ENCODE data around the gene MED13L. TPM values are rescaled to one million over a fixed set of nuclear protein-coding genes. Genes with fewer than 3 reads are reported as not detected.
A peak's percentile ranks its signal among the peaks of the same experiment; 100 is the strongest.
"Not testable (repeated sequence)": the region's sequence is repeated elsewhere in the genome, so short reads cannot be mapped to it uniquely, and the experiment has no call there.

Gene MED13L
- total and polyA plus RNA-seq, 9 donors, result 31.0 to 82.7 (median 44.9) TPM

DNA sequence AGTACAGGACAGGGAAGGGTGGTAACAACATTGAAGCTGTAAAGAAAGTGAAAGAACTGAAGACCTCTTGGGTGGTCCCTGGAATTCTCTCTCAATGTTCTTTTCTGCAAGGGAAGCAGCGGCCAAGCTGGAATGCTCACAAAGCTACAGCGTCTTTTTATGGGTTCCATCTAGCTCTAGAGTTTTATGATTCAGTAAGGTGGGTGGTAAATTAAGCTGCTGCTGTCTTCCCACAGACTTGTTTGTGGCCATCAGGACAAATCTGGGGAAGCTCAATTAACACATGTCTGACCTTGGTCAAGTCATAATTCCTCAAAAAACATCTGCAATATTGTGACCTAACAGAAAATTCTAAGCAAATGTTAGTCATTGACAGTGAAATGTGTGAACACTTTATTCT lies 139.1 kb downstream of the MED13L start:
- H3K4me1 ChIP-seq (ENCODE audit: control insufficient read depth, insufficient read depth, low read length), result peaks cover 14% of the 10 kb centered on the region
- 60% methylated on average over 1 of the region's 2 CpGs for WGBS (ENCODE audit: insufficient coverage)
- no peaks in the 10 kb centered on the region for H3K9me3 ChIP-seq (replicated peaks; ENCODE audit: control insufficient read depth, low read depth, low read length)
- H3K27me3 ChIP-seq (ENCODE audit: control insufficient read depth, insufficient read depth, low read length), result no peaks in the 10 kb centered on the region
- no peak overlapping the region for H3K4me3 ChIP-seq (ENCODE audit: low read length)
- no peaks in the 10 kb centered on the region for H3K36me3 ChIP-seq (ENCODE audit: control insufficient read depth, insufficient read depth, low read length)
- peak; percentile 81 for DNase-seq
- no peak overlapping the region for H3K27ac ChIP-seq (ENCODE audit: low read length)

DNA sequence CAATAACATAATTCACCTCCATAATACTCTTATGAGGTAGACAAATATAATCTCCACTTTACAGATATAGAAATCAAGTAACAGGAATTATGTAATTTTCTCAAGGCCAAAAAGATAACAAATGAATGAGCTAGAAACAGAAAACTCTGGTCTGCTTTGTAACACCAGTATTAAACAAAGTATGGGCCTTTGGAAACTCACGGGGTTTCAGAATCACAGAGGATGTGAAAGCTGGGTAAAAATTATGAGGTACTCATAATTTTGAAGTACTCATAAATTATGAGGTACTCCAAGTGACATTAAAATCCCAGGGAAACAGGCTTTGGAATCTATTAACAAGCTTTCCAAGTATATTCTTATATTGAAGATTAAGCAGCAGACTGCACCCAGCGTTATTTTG lies 140.2 kb downstream of the MED13L start:
- Histone ChIP-seq H3K27ac (ENCODE audit: low read length) (no peak overlapping the region), H3K36me3 (ENCODE audit: control insufficient read depth, insufficient read depth, low read length) (no peaks in the 10 kb centered on the region), H3K4me3 (ENCODE audit: low read length) (no peak overlapping the region), H3K4me1 (ENCODE audit: control insufficient read depth, insufficient read depth, low read length) (peaks cover 14% of the 10 kb centered on the region), H3K9me3 (replicated peaks; ENCODE audit: control insufficient read depth, low read depth, low read length) (no peaks in the 10 kb centered on the region), H3K27me3 (ENCODE audit: control insufficient read depth, insufficient read depth, low read length) (no peaks in the 10 kb centered on the region)
- no CpG with 5 or more reads among the region's 2 CpGs for WGBS (ENCODE audit: insufficient coverage)
- DNase-seq, result no peak

DNA sequence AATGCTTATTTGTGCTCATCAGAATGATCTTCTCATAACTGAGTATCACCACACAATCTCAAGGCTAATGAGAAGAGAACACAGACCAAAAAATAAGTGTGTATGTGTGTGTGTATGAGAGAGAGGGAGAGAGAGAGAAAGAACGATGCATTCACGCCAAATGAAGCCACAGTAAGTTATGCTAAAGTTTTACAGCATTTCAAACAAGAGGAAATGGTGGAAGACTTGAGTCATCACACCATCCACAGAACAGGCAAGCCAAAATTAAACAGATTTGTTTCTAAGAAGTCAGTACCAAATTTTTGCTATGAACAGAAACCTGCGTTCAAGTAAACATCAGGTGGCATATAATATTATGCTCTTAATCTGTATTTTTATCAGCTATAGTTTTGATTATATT lies 141.2 kb downstream of the MED13L start:
- no peaks in the 10 kb centered on the region for H3K27me3 ChIP-seq (ENCODE audit: control insufficient read depth, insufficient read depth, low read length)
- H3K36me3 ChIP-seq (ENCODE audit: control insufficient read depth, insufficient read depth, low read length), result no peaks in the 10 kb centered on the region
- WGBS (ENCODE audit: insufficient coverage), result no CpG with 5 or more reads among the region's 3 CpGs
- H3K4me1 ChIP-seq (ENCODE audit: control insufficient read depth, insufficient read depth, low read length), result peaks cover 18% of the 10 kb centered on the region
- H3K4me3 ChIP-seq (ENCODE audit: low read length), result no peak overlapping the region
- DNase-seq, result no peak
- H3K9me3 ChIP-seq (replicated peaks; ENCODE audit: control insufficient read depth, low read depth, low read length), result no peaks in the 10 kb centered on the region
- no peak overlapping the region for H3K27ac ChIP-seq (ENCODE audit: low read length)

DNA sequence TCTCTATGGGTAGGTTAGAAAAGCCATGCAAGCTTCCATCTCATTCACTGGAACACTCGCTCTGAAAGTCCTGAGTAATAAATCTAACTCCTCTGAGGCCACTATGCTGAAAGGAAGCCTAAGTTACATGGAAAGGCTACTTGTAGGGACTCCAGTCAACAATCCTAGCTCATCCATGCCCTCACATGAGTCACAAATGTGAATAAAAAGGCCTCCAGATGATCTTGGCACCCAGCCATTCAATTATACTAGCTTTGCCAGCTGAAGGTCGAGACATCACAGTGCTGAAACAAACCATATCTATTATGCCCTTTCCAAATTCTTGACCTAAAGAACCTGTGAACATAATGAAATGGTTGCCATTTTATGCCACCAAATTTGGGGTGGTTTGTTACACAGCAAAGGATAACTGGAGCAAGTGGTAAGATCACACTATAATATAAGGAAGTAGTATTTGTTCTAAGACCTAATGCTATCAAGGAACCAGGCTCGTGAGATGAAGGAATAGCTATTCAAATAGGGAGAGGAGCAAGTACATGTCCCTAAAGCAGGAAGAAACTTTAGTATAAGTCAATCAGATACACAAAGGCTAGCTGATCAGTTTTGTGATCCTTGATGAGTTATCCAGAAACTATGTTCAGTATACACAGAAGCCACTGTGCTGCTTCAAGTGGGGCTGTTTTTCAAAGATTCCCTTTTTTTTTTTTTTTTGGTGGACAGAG lies 142.1 kb downstream of the MED13L start:
- no peak overlapping the region for H3K27ac ChIP-seq (ENCODE audit: low read length)
- H3K27me3 ChIP-seq (ENCODE audit: control insufficient read depth, insufficient read depth, low read length), result no peaks in the 10 kb centered on the region
- H3K9me3 ChIP-seq (replicated peaks; ENCODE audit: control insufficient read depth, low read depth, low read length), result no peaks in the 10 kb centered on the region
- no peak for DNase-seq
- no peaks in the 10 kb centered on the region for H3K36me3 ChIP-seq (ENCODE audit: control insufficient read depth, insufficient read depth, low read length)
- H3K4me1 ChIP-seq (ENCODE audit: control insufficient read depth, insufficient read depth, low read length), result peaks cover 21% of the 10 kb centered on the region
- WGBS (ENCODE audit: insufficient coverage), result no CpG with 5 or more reads among the region's 3 CpGs
- no peak overlapping the region for H3K4me3 ChIP-seq (ENCODE audit: low read length)

DNA sequence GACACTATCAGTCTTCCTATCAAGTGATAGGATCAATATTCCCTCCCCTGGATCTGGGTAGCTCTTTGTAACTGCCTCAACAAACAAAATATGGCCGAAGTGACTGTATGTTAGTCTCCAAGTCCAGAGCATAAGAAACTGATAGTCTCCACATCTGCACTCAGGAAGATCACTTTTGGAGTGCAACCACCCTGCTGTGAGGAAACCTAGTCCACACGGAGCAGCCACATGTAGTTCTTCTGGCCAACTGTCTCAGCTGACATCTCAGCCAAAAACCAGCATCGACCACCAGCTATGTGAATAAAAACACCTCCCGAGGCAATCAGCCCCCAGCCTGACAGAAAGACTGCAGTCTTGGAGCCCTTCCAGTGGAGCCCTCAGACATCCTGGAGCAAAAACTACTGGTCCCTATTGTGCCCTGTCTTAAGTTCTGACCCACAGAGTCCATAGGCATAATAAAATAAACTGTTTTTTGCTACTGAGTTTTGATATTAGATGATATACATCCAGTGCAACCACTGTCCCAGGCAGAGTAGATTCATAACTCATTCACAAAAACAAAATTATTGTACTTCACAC lies 143.8 kb downstream of the MED13L start:
- H3K27me3 ChIP-seq (ENCODE audit: control insufficient read depth, insufficient read depth, low read length), result no peaks in the 10 kb centered on the region
- DNase-seq, result no peak
- no peaks in the 10 kb centered on the region for H3K9me3 ChIP-seq (replicated peaks; ENCODE audit: control insufficient read depth, low read depth, low read length)
- no peaks in the 10 kb centered on the region for H3K36me3 ChIP-seq (ENCODE audit: control insufficient read depth, insufficient read depth, low read length)
- H3K4me1 ChIP-seq (ENCODE audit: control insufficient read depth, insufficient read depth, low read length), result peaks cover 22% of the 10 kb centered on the region
- WGBS (ENCODE audit: insufficient coverage), result 42% methylated on average over 3 of the region's 4 CpGs
- H3K27ac ChIP-seq (ENCODE audit: low read length), result no peak overlapping the region
- H3K4me3 ChIP-seq (ENCODE audit: low read length), result no peak overlapping the region

DNA sequence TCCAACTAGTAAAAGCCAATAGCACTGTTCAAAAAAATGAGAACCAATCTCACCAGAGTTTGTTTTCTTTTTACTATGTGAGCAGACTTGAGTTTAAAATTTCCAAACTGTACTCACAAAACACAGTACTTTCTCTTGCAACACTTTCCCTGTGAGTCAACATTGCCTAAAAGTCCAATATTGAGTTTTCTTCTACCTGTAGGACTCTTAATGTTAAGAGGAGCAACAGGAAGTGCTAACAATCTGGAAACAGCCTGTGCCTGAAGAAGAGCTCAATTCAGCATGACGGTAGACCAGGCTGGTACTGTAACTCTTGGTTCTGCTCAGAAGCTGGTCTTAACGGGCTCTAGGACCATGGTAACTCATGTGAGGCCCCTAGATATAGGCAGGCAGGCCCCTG lies 144.3 kb downstream of the MED13L start:
- H3K27ac ChIP-seq (ENCODE audit: low read length), result no peak overlapping the region
- no peaks in the 10 kb centered on the region for H3K36me3 ChIP-seq (ENCODE audit: control insufficient read depth, insufficient read depth, low read length)
- no peaks in the 10 kb centered on the region for H3K27me3 ChIP-seq (ENCODE audit: control insufficient read depth, insufficient read depth, low read length)
- H3K4me1 ChIP-seq (ENCODE audit: control insufficient read depth, insufficient read depth, low read length), result peaks cover 19% of the 10 kb centered on the region
- DNase-seq, result no peak
- 85% methylated on average over 2 of the region's 2 CpGs for WGBS (ENCODE audit: insufficient coverage)
- no peaks in the 10 kb centered on the region for H3K9me3 ChIP-seq (replicated peaks; ENCODE audit: control insufficient read depth, low read depth, low read length)
- no peak overlapping the region for H3K4me3 ChIP-seq (ENCODE audit: low read length)

DNA sequence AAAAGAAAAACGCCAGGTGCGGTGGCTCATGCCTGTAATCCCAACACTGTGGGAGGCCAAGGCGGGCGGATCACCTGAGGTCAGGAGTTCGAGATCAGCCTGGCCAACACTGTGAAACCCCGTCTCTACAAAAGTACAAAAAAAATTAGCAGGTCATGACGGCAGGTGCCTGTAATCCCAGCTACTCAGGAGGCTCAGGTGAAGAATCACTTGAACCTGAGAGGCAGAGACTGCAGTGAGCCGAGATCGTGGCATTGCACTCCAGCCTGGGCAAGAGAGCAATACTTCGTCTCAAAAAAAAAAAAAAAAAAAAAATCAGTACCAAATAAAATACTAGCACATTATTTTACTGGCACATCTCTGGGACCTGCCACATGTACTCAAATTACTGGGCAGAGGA lies 145.5 kb downstream of the MED13L start:
- not testable (repeated sequence) for H3K36me3 ChIP-seq (ENCODE audit: control insufficient read depth, insufficient read depth, low read length); DNase-seq; H3K27ac ChIP-seq (ENCODE audit: low read length); H3K9me3 ChIP-seq (replicated peaks; ENCODE audit: control insufficient read depth, low read depth, low read length); H3K27me3 ChIP-seq (ENCODE audit: control insufficient read depth, insufficient read depth, low read length); H3K4me3 ChIP-seq (ENCODE audit: low read length)
- H3K4me1 ChIP-seq (ENCODE audit: control insufficient read depth, insufficient read depth, low read length), result peaks cover 22% of the 10 kb centered on the region
- WGBS (ENCODE audit: insufficient coverage), result 93% methylated on average over 6 of the region's 10 CpGs

DNA sequence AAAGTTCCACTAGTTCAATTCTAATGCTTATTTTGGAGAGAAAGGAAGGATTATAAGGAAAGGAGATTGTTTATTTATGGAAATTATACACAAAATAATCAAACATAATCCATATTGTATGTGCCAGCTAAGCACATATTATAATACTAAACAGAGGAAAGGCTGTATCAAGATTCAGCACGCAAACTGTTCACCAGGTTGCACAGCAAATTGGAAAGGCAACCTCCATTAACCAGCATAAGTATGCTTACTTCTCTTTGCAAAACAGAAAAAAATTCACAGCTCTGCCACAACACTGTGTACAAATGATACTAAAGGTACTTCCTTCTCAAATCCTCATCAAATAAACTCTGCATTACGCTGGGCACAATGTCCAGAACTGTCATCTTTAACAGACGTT lies 146.3 kb downstream of the MED13L start:
- DNase-seq, result no peak
- WGBS (ENCODE audit: insufficient coverage), result no CpG with 5 or more reads among the region's 3 CpGs
- H3K36me3 ChIP-seq (ENCODE audit: control insufficient read depth, insufficient read depth, low read length), result no peaks in the 10 kb centered on the region
- no peak overlapping the region for H3K4me3 ChIP-seq (ENCODE audit: low read length)
- H3K9me3 ChIP-seq (replicated peaks; ENCODE audit: control insufficient read depth, low read depth, low read length), result no peaks in the 10 kb centered on the region
- H3K27me3 ChIP-seq (ENCODE audit: control insufficient read depth, insufficient read depth, low read length), result no peaks in the 10 kb centered on the region
- no peak overlapping the region for H3K27ac ChIP-seq (ENCODE audit: low read length)
- peaks cover 23% of the 10 kb centered on the region for H3K4me1 ChIP-seq (ENCODE audit: control insufficient read depth, insufficient read depth, low read length)

DNA sequence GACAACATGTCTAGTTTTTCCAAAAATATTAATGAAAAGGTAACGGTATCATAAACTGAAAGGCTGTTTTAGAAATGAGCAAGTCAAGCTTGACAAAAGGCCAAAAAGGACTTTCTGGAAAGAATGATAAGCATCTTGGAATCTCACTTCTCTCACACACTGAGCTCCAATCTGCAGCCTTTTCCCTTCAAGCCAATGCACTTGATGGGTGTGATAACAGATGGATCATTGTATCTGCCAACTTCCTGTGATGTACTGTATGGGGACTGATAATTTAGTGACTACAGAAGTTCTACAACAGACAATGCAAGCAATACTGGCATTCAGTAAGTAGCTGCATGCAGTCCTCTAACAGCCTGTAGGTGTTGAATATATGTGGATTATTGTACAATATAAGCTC lies 147.1 kb downstream of the MED13L start:
- Histone ChIP-seq H3K4me3 (ENCODE audit: low read length) (no peak overlapping the region), H3K4me1 (ENCODE audit: control insufficient read depth, insufficient read depth, low read length) (peaks cover 25% of the 10 kb centered on the region), H3K27ac (ENCODE audit: low read length) (peak overlapping the region; percentile 24), H3K27me3 (ENCODE audit: control insufficient read depth, insufficient read depth, low read length) (no peaks in the 10 kb centered on the region), H3K36me3 (ENCODE audit: control insufficient read depth, insufficient read depth, low read length) (no peaks in the 10 kb centered on the region), H3K9me3 (replicated peaks; ENCODE audit: control insufficient read depth, low read depth, low read length) (no peaks in the 10 kb centered on the region)
- WGBS (ENCODE audit: insufficient coverage), result no CpG with 5 or more reads among the region's 1 CpG
- DNase-seq, result peak; percentile 83

DNA sequence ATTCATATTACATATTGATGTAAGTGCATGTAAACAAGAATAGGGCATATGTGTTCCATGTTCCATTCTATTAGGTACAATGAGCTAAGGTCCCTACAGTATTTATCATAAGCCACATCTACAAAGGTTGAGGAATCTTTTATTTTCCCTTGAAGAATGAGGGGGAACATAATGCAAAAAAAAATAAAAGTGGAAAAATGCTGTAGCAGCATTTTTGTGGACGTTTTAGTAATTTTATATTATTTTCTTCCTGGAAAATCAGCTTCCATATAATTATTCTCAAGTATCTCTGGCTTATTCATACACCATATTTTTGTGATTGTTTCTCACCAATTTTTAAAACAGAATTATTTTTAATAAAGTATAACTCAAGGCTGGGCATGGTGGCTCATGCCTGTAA lies 148.7 kb downstream of the MED13L start:
- no peak overlapping the region for H3K27ac ChIP-seq (ENCODE audit: low read length)
- WGBS (ENCODE audit: insufficient coverage), result no CpG with 5 or more reads among the region's 1 CpG
- H3K27me3 ChIP-seq (ENCODE audit: control insufficient read depth, insufficient read depth, low read length), result no peaks in the 10 kb centered on the region
- H3K9me3 ChIP-seq (replicated peaks; ENCODE audit: control insufficient read depth, low read depth, low read length), result no peaks in the 10 kb centered on the region
- DNase-seq, result no peak
- peaks cover 25% of the 10 kb centered on the region for H3K4me1 ChIP-seq (ENCODE audit: control insufficient read depth, insufficient read depth, low read length)
- no peak overlapping the region for H3K4me3 ChIP-seq (ENCODE audit: low read length)
- no peaks in the 10 kb centered on the region for H3K36me3 ChIP-seq (ENCODE audit: control insufficient read depth, insufficient read depth, low read length)

Measured in muscle of leg (tissue), 11 donors.